Neural progenitor cell (in vitro differentiated cells): ENCODE data around the gene TADA2B. TPM values are rescaled to one million over a fixed set of nuclear protein-coding genes. Genes with fewer than 3 reads are reported as not detected.

Experiments
- DNase-seq: peaks from one replicate; pipeline ENCODE4 v3.0.0-alpha.2; 2016; ENCODE audit warnings: low spot score
- H2AFZ ChIP-seq: fragments of 200-600 bp; sonication (generic); replicated peaks from 2 replicates; pipeline ENCODE4 v1.6.1; 2016; ENCODE audit warnings: antibody characterized with exemption
- H3F3A ChIP-seq: fragments of 200-600 bp; sonication (generic); 2 replicates; pipeline ENCODE4 v1.6.1; 2016; ENCODE audit warnings: antibody characterized with exemption, low read depth
- H3K27ac ChIP-seq: fragments of 200-600 bp; sonication (generic); 2 replicates; pipeline ENCODE4 v1.5.1; 2016; ENCODE audit warnings: mild to moderate bottlenecking
- H3K27me3 ChIP-seq: fragments of 200-600 bp; sonication (generic); 2 replicates; pipeline ENCODE4 v1.6.1; 2016; ENCODE audit warnings: mild to moderate bottlenecking, moderate library complexity
- H3K36me3 ChIP-seq: fragments of 200-600 bp; sonication (generic); 2 replicates; pipeline ENCODE4 v1.5.1; 2016
- H3K4me1 ChIP-seq: fragments of 200-600 bp; sonication (generic); 2 replicates; pipeline ENCODE4 v1.6.1; 2016; ENCODE audit warnings: mixed run types
- H3K4me2 ChIP-seq: fragments of 200-600 bp; sonication (generic); 2 replicates; pipeline ENCODE4 v1.6.1; 2016
- H3K4me3 ChIP-seq: fragments of 200-600 bp; sonication (generic); 2 replicates; pipeline ENCODE4 v1.5.1; 2016
- H3K79me2 ChIP-seq: fragments of 200-600 bp; sonication (generic); 2 replicates; pipeline ENCODE4 v1.6.1; 2016; ENCODE audit warnings: low read depth
- H3K9ac ChIP-seq: fragments of 200-600 bp; sonication (generic); 2 replicates; pipeline ENCODE4 v1.6.1; 2016
- H3K9me3 ChIP-seq: fragments of 200-600 bp; sonication (generic); 2 replicates; pipeline ENCODE4 v1.5.1; 2016; ENCODE audit warnings: low read depth
- H4K20me1 ChIP-seq: fragments of 200-600 bp; sonication (generic); 2 replicates; pipeline ENCODE4 v1.6.1; 2016; ENCODE audit warnings: low read depth
- H3K27ac Mint-ChIP-seq: 3 replicates; pipeline ENCODE4 v1.8.0; 2021; ENCODE audit warnings: mixed read lengths
- H3K27me3 Mint-ChIP-seq: 2 replicates; pipeline ENCODE4 v1.8.0; 2022; ENCODE audit warnings: low read depth, mild to moderate bottlenecking, inconsistent platforms, moderate library complexity, mixed read lengths; ENCODE audit not compliant: insufficient read depth
- H3K36me3 Mint-ChIP-seq: 3 replicates; pipeline ENCODE4 v1.8.0; 2021; ENCODE audit warnings: mixed read lengths
- H3K4me1 Mint-ChIP-seq: 3 replicates; pipeline ENCODE4 v1.8.0; 2021; ENCODE audit warnings: mixed read lengths
- H3K4me3 Mint-ChIP-seq: 3 replicates; pipeline ENCODE4 v1.8.0; 2021; ENCODE audit warnings: mild to moderate bottlenecking, moderate library complexity, mixed read lengths
- H3K9me3 Mint-ChIP-seq: 3 replicates; pipeline ENCODE4 v1.8.0; 2020; ENCODE audit warnings: mixed read lengths
- CTCF ChIP-seq: fragments of 200-600 bp; sonication (generic); IDR thresholded peaks from 2 replicates; pipeline ENCODE4 v1.5.1; 2017; ENCODE audit warnings: antibody characterized with exemption, mild to moderate bottlenecking
- EZH2 ChIP-seq: fragments of 200-600 bp; sonication (generic); IDR thresholded peaks from 2 replicates; pipeline ENCODE4 v1.6.1; 2017; ENCODE audit warnings: antibody characterized with exemption, mild to moderate bottlenecking, moderate library complexity
- EZH2phosphoT487 ChIP-seq: fragments of 200-600 bp; sonication (generic); IDR thresholded peaks from 2 replicates; pipeline ENCODE4 v1.6.1; 2017; ENCODE audit warnings: antibody characterized with exemption
- total RNA-seq: library from RNA; depleted of rRNA; stranded (reverse); fragments of >200 nt; gene quantifications from 2 replicates; pipeline ENCODE4 v1.2.3, GENCODE V29; 2015; ENCODE audit warnings: low replicate concordance

Gene TADA2B
- total RNA-seq, 1 donor from 2014 or later, result 12.6 TPM

GRCh38 chr4:7094916-7095315, 51.7 kb downstream of the TADA2B start:
- DNase-seq, result no peak
- Histone ChIP-seq H3K27me3 (peaks cover 88% of the 10 kb centered on the region), H3K9me3 (no peaks in the 10 kb centered on the region), H3K27ac (no peak overlapping the region), H3K4me1 (no peaks in the 10 kb centered on the region), H3K4me3 (no peak overlapping the region), H3K36me3 (no peaks in the 10 kb centered on the region), H3K79me2 (no peaks in the 10 kb centered on the region), H2AFZ (no peak overlapping the region), H4K20me1 (no peaks in the 10 kb centered on the region), H3K9ac (no peak overlapping the region), H3F3A (no peaks in the 10 kb centered on the region), H3K4me2 (no peak overlapping the region)
- TF ChIP-seq CTCF (no peak), EZH2phosphoT487 (no peak), EZH2 (no peak)
- H3K27me3 Mint-ChIP-seq, result peaks cover 10% of the 10 kb centered on the region
- no peaks in the 10 kb centered on the region for H3K9me3 Mint-ChIP-seq
- no peak overlapping the region for H3K4me3 Mint-ChIP-seq
- no peaks in the 10 kb centered on the region for H3K36me3 Mint-ChIP-seq
- no peak overlapping the region for H3K27ac Mint-ChIP-seq
- H3K4me1 Mint-ChIP-seq, result peaks cover 11% of the 10 kb centered on the region

GRCh38 chr4:7095611-7096155, 52.5 kb downstream of the TADA2B start:
- TF ChIP-seq CTCF (no peak), EZH2phosphoT487 (no peak), EZH2 (no peak)
- H3K27me3 ChIP-seq, result peaks cover 82% of the 10 kb centered on the region

GRCh38 chr4:7096236-7096635, 53.1 kb downstream of the TADA2B start:
- Mint-ChIP-seq H3K4me1 (peaks cover 3% of the 10 kb centered on the region), H3K27me3 (peaks cover 10% of the 10 kb centered on the region)

More at GRCh38 chr4:7095611-7096155, 52.5 kb downstream of the TADA2B start:
- Histone ChIP-seq H3F3A (no peaks in the 10 kb centered on the region), H3K79me2 (no peaks in the 10 kb centered on the region), H2AFZ (no peak overlapping the region), H3K9ac (no peak overlapping the region), H3K27ac (no peak overlapping the region), H3K4me1 (no peaks in the 10 kb centered on the region), H3K4me3 (no peak overlapping the region), H3K36me3 (no peaks in the 10 kb centered on the region), H3K4me2 (no peak overlapping the region), H3K9me3 (no peaks in the 10 kb centered on the region), H4K20me1 (no peaks in the 10 kb centered on the region)
- peaks cover 10% of the 10 kb centered on the region for H3K27me3 Mint-ChIP-seq
- no peak overlapping the region for H3K4me3 Mint-ChIP-seq
- peaks cover 8% of the 10 kb centered on the region for H3K4me1 Mint-ChIP-seq
- no peaks in the 10 kb centered on the region for H3K9me3 Mint-ChIP-seq
- no peaks in the 10 kb centered on the region for H3K36me3 Mint-ChIP-seq
- DNase-seq, result no peak
- H3K27ac Mint-ChIP-seq, result no peak overlapping the region

More at GRCh38 chr4:7096236-7096635, 53.1 kb downstream of the TADA2B start:
- no peaks in the 10 kb centered on the region for H3K4me1 ChIP-seq
- no peaks in the 10 kb centered on the region for H3K36me3 ChIP-seq
- no peak overlapping the region for H3K4me3 ChIP-seq
- no peaks in the 10 kb centered on the region for H3K79me2 ChIP-seq
- H3K9me3 Mint-ChIP-seq, result no peaks in the 10 kb centered on the region
- no peak overlapping the region for H3K27ac ChIP-seq
- H3F3A ChIP-seq, result no peaks in the 10 kb centered on the region
- TF ChIP-seq EZH2 (no peak), CTCF (no peak), EZH2phosphoT487 (no peak)
- no peaks in the 10 kb centered on the region for H4K20me1 ChIP-seq
- no peaks in the 10 kb centered on the region for H3K36me3 Mint-ChIP-seq
- H3K4me3 Mint-ChIP-seq, result no peak overlapping the region
- no peak overlapping the region for H3K9ac ChIP-seq
- no peak overlapping the region for H2AFZ ChIP-seq
- no peaks in the 10 kb centered on the region for H3K9me3 ChIP-seq
- H3K4me2 ChIP-seq, result no peak overlapping the region
- H3K27ac Mint-ChIP-seq, result no peak overlapping the region
- DNase-seq, result no peak
- peaks cover 77% of the 10 kb centered on the region for H3K27me3 ChIP-seq
